ENCODE data around the gene LRRN3.

Gene LRRN3

DNA sequence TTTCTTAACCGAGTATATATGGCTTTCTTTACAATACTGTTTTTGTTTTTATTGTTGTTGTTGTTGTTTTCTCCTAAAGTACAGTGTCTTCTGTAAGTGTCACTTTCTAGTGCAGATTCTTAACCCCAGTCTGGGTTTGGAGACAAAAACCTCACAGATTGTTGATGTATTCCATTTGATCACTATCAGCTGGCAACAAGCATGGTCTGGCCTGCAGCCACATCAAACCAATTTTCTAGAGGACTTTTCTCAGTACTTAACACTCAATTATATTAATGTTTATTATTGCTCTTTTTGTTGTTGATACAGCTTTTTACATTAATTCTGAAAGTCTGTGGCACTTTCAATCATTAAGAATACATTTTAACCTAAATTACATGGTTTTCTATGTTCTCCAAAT lies 17.1 kb downstream of the LRRN3 start:
- no peak for DNase-seq

DNA sequence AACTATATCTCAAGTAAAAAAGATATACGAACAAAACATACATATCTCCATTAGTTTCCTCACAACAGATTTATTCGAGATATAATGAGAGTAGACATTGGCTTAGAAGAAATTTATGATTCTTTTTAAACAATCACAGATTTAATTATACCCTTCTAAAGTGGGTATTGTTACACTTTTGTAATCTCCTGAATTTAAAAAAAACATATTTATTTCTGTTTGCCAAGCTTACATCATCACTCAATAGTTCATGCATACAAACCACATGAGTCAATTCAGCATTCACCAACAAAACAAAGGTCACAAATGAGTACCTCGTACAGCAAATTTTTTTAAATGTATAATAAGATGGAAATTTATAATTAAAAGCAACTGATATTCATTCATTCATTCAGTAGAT lies 17.6 kb downstream of the LRRN3 start:
- DNase-seq, result no peak

DNA sequence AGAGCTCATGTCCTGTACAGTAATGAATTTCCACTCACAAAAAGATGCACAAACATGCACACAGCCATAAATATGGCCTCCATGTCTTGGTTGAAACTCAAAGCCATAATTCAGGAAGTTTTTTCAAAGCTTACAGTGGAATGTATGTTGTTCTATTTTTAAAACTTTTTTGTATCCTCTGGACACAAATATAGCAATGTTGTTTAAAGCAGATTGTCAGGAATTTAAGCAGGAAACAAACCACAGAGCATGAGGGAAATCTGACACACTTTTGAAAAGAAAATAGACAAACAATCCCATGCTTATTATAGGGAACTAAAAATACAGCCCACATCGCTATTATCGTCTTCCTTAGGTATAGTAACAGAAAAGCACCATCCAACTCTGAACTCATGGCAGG lies 21.5 kb downstream of the LRRN3 start:
- no peak for DNase-seq

DNA sequence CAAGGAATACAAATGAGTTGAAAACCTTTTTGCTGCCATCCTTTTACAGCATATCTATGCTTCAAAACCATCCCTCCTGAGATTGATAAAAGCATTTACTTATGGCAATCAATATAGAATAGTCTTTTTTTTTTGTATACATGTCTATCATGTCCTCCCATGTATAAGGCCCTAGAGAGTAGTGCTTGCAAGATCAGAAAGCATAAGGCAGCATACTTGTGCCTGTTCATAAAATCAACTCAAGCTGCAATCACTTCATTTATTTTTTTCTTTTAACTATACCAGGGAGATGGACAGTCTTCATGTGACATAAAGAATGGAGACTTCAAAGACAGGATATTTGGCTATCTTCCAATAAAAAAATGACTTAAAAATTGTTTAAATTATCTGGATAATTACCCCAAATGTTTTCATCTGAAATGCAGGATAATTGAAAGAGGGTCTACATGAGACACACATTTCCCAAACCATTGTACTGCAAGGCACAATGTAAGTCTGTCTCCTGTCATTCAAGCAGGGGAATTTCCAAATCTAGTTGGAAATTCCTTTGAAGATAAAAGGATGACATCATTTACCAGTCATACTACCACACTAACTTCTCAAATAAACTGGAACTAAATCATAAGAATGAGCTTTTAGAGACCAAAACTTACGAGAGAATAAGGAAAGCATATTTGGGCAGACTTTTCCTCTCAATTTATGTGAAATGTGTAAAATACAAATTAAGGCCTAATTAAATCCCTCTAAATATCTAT lies 22.5 kb downstream of the LRRN3 start:
- DNase-seq, result no peak

DNA sequence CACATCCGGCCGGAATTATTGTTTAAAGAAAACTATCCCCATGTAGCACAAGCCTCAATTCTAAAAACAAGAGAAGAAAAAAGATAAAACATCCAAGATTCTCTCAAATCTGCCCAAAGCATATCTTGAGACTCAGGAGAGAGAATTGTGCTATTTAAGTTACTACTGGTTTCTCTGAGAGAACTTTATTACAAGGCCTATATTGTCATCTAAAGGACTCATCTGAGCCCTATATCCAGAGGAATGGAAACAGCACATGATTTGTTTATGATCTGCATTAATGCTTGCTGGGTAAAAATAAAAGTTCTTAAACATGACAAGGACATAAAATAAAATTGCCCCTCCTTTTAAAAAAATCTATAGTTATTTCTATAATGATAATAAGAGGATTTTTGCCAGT lies 25.0 kb downstream of the LRRN3 start:
- no peak for DNase-seq

DNA sequence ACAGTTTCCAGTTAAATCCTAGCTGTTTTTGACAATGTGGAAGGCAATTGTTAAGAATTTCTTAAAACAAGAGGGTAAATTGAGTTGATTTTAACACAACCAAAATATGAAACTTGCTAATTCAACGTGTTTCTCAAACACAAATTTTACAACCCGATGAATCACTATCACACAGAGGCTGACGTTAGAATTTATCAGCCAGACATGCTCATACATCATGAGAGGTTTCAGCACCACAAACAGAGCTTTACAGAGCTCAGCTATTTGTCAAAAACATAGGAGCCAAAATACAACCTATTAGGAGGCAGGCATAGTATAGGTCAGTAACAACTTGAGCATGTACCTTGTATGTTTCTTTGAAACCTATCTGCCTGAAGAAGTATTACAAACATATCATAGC lies 36.1 kb downstream of the LRRN3 start:
- no peak for DNase-seq

DNA sequence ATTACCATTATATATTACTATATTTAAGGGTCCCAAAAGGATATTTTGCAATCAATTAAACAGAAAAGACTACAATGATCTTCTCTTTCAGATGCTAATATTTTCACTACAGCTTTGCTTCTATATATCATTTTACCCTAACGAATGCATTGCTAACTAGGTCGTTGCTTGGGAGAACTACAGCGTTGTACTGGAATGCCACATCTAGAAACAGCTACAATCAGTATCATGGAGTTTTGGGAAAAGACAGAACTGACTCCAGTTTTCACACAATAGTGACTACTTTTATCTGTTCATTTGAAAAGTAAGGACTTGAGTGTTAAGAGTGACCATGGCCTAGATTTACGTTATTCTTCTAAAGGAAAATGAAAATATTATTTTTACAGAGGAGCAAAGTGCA lies 38.5 kb downstream of the LRRN3 start:
- no peak for DNase-seq

DNA sequence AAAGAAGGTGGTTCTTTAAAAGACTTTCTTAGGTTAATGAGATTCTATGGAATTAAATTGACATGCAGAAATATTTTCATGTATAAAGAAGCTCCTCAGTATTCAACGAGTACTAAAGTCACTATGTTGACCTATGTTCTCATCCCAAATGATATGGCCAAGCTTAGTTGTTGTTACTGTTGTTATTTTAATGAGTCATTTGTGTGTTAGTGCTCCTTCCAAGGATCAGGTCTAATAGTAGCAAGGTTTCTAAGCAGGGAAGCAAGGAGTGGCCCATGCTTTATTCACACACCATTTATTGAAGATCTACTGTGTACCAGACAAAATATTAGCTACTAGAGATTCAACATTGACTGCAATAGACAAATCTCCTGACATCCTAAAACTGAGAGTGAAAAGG lies 41.9 kb downstream of the LRRN3 start:
- no peak for DNase-seq

DNA sequence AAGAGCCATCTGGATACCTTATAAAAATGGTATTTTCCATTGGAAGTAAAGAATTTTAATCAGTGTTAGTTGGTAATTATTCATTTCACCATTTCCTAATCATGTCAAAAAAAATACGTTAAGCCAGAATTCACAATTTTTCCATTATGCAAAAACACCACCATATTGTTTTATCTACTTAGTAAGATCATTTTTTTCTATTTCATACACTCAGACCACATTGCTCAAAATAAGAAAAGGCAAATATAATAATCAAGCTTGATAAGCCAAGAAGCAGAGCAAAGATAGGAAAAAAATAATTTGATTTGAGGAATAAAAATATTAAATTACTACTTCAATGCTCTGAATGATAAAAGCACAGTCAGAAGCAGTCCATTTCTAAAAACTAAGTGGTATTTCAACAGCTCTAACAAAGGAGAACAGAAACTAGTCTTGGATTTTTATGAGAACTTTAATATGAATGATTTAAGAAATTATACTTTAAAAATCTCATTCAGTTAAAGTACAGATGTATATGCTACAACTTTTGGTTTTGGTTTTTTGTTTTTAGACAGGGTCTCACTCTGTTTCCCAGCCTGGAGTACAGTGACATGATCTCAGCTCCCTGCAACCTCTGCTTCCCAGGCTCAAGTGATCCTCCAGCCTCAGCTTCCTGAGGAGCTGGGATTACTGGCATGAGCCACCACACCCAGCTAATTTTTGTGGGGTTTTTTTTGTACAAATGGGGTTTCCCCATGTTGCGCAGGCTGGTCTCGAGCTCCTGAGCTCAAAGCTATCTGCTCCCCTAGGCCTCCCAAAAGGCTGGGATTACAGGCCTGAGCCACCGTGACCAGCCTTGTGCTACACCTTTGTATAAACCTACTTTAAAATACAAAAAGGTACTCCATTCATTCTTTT lies 46.6 kb downstream of the LRRN3 start:
- no peak for DNase-seq

DNA sequence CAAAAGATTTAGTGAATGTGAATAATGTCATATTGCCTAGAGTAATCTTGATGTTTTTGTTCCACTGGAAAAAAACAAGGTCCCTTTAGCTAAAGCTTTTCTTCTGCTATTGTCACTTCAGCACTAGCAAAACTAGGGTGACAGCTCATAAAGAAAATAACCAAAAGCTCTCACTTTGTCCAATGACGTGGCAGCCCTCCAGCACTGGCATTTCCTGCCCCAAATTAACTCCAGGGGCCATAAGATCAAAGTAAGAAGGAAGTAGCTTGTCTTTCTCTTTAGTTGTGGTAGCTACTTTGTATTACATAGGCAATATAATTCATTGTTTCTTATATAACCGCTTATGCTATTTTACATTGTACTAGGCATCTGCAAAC lies 47.3 kb downstream of the LRRN3 start:
- no peak for DNase-seq

DNA sequence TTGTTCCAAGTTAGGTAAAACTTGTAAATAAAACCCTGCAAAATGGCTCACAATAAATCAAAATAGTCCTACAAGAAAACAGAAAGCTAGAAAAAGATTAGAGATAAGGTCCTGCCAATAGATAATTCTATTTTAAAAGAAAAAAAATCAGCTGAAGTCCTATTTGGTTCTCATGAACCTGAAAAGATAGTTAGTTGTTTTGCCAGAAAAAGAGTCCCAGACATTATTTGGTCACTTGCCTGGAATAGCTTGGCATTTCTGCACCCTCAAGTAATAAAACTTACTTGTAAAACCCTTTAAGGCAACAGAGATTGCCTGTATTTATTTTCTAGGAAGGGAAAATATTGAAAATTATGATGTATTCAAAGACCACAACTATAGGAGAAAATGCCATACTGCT lies 47.7 kb downstream of the LRRN3 start:
- no peak for DNase-seq

DNA sequence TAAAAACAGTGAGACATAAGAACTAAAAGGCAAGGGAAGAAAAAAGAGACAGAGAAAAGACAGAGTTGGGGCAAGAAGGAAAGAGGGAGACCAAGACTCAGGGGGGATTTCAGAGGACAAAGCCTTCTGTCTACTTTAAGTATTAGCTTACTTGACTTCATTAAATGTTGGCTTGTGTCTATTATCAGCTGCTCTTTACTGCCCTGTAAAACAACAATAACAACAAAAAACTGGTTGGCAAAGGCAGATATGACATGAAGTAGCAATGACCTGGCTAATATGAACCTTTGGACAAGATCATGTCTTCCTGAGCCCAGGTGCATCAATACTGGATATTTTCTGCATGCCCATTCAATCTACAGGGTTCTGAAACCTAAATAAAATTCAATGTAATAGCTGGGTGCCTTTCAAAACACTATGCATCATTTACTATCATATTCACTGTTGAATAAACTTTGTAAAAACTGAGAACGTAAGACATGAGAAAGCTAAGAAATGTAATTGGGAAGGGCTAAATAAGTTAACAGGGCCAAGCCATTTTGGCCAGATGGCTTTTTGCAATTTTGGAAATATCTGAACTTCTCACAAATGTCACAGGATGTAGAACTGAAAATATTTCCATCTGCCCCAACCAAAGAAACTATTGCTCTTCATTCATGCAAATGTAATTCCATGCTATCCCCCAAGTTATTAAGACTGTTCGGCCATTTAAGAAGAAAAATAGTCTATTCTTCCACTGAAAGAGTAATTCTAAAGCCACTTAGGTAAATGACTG lies 49.4 kb downstream of the LRRN3 start:
- no peak for DNase-seq

DNA sequence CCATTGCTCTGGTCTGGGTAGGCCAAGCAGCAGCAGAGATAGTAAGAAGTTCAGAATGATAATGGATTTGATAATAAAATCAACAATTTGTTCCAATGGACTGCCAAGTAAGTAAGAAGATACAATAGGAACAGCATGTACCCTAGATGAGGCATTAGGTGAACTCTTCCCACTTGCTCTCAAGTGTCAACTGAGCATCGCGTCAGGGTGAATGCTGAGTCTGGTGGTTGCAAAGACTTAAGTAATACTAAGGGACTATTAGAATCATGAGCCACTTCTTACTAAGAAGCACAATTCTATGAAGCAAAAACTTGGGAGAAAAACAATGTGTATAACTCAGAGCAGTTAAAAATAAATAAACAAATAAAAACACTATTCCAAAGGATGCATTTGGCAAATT lies 54.5 kb downstream of the LRRN3 start:
- no peak for DNase-seq

DNA sequence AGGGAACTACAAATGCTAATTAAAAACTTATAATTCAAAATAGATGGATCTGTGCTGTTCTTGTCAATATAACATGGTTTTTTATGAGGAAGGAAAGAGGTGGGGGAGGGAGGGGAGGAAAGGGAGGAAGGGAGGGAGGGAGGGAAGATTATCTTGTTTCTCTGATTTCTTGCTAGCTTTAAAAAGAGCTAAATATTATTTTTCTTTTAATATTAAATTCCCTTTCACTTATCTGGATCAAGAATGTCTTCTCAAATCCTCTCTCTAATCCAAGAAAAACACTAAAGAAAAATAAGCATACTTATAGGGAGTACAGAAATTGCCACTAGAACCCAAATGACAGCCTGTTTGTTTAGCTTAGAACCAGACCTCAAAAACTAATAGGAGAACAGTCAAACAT lies 55.2 kb downstream of the LRRN3 start:
- no peak for DNase-seq

DNA sequence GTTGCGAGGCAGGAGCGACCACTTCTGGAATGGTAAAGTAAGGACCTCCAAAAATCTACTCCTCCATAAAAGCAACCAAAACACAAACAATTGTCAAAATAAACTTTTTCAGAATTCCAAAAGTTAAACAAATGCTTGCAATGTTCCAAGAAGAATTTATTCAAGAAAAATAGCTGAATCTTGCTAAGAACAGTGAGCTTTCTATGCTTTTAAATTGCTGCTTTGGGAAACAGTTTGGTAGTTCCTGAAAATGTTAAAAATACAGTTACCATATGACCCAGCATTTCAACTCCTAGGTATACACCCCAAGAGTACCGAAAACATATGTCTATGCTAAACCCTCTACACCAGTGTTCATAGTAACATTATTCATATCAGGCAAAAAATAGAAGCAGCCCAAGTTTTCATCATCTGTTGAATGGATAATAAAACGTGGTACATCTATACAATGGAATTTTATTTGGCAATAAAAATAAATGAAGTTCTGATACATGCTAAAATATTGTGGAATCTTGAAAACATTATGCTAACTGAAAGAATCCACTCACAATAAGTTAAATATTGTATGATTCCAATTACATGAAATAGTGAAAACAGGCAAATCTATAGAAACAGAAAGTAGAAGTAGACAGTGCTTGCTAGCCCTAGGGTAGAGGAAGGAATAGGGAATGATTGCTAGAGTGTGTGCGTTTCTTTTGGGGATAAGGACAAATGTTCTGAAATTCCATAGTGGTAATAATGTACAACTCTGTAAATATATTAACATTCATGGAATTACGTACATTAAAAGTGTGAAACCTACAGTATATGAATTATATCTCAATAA lies 57.0 kb downstream of the LRRN3 start:
- no peak for DNase-seq

DNA sequence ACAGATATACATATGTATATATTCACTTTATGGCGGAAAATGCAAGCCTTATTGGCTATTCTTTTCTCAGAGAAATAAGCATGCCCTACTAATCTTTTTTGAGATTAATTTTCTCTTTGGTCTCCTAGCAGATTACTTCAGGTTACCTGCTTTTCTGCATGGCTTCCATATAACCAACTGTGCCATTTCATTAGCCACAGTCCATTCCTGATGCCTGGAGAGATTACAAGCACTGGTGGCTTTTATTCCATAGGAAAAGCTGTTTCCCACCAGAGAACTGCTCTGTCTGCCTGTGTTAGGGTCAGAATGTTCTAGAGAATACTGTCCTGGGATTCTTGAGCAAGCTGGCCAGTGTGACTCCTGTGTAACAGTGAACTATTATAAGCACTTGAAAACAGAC lies 59.8 kb downstream of the LRRN3 start:
- no peak for DNase-seq

DNA sequence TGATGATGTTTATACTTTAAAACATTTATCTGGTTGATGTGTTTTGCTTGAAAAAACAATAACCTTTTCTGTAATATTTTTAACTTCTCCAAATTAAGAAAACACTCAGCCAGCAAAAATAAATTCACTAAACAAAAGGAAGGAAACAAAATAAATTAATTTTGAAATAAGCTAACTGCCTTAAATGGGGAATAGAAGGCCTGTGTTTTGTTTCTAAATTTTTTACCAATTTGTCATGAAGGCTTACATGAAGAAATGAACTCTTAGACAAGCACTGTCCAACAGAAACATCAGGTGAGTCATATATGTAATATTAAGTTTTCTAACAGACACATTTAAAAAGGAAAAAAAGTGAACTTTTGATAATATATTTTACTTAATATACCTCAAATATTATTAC lies 68.5 kb downstream of the LRRN3 start:
- DNase-seq, result no peak

DNA sequence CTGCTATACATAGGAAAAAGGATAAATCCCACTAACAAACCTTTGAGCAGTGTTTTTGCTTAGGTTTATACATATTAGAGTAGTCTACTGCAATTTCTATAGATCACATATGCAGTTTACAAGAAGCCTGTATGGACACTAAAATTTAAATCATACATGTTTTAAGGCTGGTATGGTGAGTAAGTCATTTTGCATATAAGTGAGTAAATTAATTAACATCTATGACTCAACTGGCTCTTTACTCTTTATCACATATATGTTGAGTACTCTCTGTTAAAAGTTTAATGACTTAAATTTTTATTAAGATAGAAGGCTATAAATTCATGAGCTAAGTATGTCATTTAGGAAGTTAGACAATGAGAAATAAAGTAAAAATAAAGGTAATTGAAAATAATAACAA lies 69.4 kb downstream of the LRRN3 start:
- DNase-seq, result no peak

DNA sequence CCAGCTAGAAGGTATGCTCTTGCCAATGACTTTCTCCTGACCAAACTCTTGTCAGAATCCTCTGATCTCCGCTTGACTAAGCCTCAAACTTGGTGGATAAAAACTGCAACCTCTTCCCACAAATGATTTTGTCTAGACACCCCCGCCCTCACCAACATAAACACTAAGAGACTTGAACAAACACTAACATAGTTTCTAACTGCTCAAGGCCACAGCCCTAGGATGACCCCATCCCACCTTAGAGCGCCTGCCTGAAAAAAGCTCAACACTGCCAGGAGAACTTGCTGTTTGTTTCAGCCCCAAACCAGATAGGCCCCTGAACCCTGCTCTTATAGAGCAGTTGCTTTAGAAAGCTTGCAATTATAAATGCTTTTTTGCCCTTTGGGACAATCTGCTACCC lies 71.8 kb downstream of the LRRN3 start:
- no peak for DNase-seq

DNA sequence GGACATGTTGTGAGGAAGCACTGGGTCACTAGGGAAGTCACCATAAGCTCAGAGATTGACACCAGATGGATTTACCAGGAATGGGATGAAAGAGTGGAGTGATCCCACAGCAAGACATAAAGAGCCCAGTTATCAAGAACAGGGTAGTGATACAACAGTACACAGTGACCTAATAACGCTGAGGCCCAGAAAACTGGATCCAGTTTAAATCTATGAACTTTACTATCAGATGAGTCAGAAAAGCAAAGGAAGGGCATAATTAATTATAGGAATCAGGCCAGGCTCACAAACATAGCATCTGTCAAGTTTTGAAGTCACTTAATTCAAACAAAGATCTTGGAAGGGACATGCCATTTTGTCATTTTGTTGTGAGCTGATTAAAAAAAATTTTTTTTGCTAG lies 73.5 kb downstream of the LRRN3 start:
- no peak for DNase-seq

DNA sequence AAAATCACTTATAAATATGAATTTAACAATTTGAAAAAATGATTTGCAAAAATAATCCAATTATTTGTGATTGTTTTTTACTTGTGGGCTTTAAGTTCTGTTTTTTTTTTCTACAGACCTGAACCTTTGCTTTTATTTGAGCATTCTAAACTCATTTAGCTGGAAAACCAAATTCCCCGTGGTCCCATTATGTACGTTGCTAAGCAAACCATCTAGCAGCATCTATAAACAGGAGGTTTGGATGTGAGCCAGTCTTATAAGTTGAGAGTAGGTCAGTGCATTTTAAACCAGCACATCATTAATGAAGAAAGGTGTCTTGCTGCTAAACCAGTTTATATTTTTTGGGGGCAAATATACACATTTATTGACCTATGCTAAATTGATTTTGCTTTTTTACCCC lies 77.3 kb downstream of the LRRN3 start:
- DNase-seq, result no peak

DNA sequence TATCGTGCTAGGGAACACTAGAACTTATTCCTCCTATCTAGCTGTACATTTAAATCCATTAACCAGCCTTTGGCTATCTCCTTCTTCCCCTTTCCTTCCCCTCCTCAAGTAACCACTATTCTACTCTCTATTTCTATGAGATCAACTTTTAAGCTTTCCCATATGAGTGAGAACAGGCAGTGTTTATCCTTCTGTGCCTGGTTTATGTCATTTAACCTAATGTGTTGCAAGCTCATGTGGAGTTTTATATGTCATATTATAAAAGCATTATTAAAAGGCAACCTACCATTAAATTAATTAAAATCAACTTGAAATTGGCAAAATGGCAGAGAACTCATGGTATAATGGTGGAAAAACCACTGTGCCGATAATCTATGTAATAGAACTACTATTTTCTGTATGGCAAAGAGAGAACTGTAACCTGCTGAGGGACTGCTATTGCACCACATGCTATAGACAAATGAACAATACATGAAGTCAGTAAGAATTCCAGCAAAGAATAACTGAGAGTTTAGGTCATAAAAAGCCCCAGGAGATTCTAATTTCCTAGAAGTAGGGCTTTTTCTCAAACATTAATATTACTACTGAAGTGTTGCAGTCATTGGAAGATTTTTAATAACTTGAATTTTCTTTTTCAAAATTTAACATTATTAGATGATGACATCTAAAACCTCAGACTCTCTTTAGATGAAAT lies 81.8 kb downstream of the LRRN3 start:
- DNase-seq, result no peak

Data from GF-D8 (cell line).